HG03139 (cell line): Measurements from ENCODE around the gene EFNA3.

ENCODE experiments used
- ATAC-seq: cut with Tn5 transposase; IDR thresholded peaks from one replicate; pipeline ENCODE4 v1.9.1; 2021; ENCODE audit not compliant: unreplicated experiment

Gene EFNA3

DNA sequence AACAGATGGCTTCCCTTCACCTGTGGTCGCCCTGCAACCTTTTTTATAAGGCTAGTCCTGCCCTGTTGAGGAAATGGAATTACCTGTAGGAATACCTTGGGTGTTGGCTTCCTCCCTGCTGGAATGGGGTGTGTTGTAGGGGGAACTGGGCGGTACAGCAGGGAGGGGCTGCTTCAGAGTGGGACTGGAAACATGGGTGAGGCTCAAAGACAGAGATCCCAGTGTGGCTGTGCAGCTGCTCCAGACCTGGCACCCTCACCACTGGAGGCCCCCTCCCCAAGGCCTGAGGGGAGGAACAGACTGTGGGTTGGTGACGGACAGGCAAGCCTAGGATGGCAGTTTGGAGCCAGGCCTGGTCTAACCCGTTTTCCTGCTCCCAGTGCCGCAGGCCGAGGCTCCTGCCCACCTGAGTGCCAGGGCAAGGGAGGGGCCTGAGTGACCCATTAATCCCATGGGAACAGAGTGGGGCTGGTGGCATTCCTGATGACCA lies 4.5 kb downstream of the EFNA3 start:
- ATAC-seq, result no peak

DNA sequence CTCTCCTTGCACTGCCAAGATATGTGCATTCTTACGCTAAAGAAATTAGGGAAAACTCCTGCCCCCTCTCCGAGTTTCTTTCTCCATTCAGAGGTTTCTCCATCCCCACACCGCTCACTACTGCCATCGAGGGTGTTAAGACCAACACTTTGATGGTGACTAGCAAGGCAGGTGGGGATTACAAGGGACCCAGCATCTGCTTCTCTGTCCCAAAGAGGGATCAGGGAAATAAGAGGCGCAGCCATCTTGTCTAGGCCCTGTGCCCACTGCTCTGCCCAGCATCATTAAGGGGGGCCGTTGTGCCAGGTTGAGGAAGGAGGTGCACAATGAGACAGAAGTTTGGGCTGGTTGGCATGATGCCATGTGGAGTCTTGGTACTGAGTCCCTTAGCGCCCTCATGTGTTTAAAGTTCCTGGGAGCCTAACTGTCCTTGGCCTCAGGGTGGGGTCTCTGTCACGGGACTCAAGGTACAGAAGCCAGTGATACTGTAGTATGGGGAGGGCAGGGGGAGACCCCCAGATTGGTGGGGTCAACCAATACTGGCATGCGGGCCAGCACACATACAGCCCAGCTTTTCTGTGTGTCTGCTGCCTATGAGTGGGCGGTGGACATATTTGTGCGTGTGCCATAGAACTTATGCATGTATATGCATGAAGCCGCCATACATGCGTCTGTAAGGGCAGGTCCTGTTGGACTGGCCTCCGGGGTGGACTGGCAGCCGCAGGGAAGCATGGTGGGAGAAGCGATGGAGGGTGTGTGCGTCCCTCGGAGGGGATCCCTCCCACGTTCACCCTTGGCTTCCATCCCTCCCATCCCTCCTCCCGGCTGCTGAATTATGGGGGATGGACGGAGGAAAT lies 5.5 kb downstream of the EFNA3 start:
- no peak for ATAC-seq

DNA sequence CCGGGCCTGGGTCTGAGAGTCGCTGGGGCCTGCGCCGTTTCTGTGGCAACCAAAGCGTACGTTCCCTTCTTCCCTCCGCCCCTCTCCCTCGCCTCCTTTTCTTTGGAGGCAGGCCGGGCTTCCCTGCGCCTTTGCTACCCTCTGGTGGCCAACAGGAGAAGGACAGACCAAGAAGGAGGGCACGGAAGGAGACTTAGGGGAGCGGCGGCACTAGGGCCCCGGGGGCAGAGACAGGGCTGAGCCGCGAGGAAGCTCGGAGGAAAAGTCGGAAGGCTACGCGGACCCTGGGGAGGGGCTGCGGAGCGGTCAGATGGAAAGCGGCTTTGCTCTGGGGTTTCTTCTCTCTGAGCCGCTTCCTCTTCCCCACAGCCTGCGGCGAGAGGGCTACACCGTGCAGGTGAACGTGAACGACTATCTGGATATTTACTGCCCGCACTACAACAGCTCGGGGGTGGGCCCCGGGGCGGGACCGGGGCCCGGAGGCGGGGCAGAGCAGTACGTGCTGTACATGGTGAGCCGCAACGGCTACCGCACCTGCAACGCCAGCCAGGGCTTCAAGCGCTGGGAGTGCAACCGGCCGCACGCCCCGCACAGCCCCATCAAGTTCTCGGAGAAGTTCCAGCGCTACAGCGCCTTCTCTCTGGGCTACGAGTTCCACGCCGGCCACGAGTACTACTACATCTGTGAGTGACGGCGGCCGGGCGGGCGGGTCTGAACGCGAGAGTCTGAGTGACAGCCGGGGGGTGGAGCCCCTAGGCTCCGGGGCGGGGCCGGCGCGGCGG lies 6.3 kb downstream of the EFNA3 start:
- ATAC-seq, result peak; percentile 63

DNA sequence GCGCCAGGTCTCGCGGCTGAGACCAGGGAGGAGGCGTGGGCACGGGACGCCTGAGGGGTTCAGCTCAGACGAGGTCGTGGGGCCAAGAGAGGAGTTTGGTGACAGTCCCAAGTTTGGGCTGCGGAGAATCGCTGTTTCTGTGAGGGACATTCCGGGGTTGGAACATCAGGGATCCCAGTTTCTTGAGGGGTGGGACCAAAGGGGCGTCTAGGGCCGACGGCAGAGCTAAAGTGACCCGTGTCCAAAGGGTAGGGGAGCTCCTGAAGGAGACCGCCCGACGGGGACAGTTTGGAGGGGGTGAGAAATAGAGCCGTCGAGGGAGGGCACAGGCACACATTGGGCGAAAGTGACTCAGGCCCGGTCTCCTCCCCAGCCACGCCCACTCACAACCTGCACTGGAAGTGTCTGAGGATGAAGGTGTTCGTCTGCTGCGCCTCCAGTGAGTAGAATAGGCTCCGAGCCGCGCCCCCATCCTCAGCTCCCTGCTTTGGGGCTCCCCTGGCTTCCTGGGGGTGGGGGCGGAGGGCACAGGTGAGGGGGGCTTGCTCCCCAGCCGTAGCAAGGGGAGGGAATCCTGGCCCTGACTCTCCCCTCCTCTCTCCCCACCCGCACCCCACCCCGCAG lies 7.0 kb downstream of the EFNA3 start:
- no peak for ATAC-seq

GRCh38 chr1:155086128-155086741 lies 7.6 kb downstream of the EFNA3 start:
- ATAC-seq, result no peak

DNA sequence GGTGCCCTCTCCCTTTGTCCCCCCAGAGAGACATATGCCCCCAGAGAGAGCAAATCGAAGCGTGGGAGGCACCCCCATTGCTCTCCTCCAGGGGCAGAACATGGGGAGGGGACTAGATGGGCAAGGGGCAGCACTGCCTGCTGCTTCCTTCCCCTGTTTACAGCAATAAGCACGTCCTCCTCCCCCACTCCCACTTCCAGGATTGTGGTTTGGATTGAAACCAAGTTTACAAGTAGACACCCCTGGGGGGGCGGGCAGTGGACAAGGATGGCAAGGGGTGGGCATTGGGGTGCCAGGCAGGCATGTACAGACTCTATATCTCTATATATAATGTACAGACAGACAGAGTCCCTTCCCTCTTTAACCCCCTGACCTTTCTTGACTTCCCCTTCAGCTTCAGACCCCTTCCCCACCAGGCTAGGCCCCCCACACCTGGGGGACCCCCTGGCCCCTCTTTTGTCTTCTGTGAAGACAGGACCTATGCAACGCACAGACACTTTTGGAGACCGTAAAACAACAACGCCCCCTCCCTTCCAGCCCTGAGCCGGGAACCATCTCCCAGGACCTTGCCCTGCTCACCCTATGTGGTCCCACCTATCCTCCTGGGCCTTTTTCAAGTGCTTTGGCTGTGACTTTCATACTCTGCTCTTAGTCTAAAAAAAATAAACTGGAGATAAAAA lies 8.4 kb downstream of the EFNA3 start:
- no peak for ATAC-seq

DNA sequence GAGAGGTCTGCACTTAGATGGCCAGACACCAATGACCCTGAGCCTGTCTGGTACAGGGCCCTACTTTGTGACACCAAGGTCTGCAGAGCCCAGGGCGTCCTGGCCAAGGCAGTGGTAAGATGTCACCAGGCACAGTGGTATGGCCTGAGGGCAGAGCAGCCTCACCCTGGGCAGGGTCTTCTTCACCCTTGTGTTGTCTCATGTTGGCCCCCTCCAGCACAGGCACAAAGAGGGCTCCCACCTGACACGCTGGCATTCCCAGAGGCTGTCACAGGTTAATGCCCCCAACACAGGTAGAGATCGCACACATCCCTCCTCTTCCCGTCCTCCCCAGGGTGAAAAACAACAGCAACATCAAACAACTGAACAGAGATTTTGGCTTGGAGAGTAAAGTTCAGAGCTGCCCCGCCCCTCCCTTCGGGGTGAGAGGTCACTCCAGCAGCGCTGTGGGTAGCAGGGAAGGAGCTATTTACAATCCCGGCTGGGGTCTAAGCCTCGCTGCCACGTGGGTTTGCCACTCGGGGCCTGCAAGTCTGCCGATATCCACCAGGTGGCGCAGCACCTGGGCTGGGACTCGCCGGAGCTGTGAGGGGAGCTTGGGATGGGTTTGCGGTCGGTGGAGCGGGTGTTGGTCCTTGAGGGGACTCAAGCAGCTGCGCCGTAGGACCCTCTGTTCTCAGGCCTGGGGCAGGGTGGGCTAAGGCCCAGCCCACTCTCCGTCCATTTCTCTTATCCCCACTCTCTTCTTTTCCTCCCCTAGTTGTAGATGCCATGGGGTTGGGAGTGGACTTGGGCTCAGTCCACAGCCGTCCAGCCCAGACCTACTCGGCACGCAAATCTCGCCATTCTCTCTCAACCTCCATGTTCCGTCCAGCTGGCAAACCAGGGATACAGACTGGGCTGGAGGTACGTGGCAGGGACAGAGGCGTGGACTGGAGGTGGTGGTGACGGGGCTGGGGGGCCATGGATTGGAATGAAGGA lies 12.7 kb downstream of the EFNA3 start:
- no peak for ATAC-seq

- no peak for ATAC-seq
Observed at GRCh38 chr1:155092131-155092530, 13.5 kb downstream of the EFNA3 start.

DNA sequence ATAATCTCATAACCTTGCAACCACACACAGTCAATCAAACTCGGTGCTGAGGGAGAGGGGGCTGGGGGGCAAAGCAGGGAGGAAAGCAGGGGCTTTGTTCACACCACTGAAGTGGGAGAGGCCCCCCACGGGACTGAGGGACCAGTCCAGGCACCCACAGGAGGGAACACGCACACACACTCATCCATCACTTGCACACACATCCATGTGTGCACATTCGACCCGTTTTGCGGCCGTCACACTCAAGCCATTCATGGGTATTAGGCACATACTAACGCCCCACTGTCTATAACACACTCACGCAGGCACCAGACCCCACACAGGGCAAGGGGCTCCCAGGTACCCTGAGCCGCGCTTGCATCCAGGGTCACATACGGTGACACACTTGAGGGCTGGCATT lies 14.0 kb downstream of the EFNA3 start:
- no peak for ATAC-seq

- no peak for ATAC-seq
Observed at GRCh38 chr1:155093911-155094621, 15.4 kb downstream of the EFNA3 start.

- ATAC-seq, result no peak
Observed at GRCh38 chr1:155094622-155094948, 15.9 kb downstream of the EFNA3 start.

DNA sequence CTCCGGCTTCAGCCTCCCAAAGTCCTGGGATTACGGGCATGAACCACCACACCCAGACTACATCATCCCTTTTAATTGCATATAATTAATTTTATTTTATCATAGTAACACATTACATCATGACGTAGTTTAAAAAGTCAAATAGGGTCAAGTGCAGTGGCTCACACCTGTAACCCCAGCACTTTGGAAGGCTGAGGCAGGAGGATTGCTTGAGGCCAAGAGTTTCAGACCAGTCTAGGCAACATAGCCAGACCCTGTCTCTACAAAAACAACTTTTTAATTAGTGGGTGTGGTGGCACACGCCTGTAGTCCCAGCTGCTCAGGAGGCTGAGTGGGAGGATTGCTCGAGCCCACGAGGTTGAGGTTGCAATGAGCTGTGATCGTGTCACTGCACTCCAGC lies 20.7 kb downstream of the EFNA3 start:
- no peak for ATAC-seq

- ATAC-seq, result no peak
Observed at GRCh38 chr1:155103325-155103724, 24.7 kb downstream of the EFNA3 start.

- ATAC-seq, result no peak
Observed at GRCh38 chr1:155104605-155105534, 26.2 kb downstream of the EFNA3 start.

GRCh38 chr1:155105604-155106011 lies 27.0 kb downstream of the EFNA3 start:
- ATAC-seq, result no peak

- no peak for ATAC-seq
Observed at GRCh38 chr1:155106862-155107261, 28.2 kb downstream of the EFNA3 start.

- ATAC-seq, result no peak
Observed at GRCh38 chr1:155107309-155108264, 28.9 kb downstream of the EFNA3 start.
